HEK293 (cell line): ENCODE measurements around the gene SLC16A4.
A peak's percentile ranks its signal among the peaks of the same experiment; 100 is the strongest.

Experiments
- CTCF ChIA-PET: fragments of 350-600 bp; formaldehyde crosslinking; extraction: SDS; loops from one replicate; lab custom pipeline; 2021; ENCODE audit warnings: antibody characterized with exemption; lab: Yijun Ruan, JAX
- POLR2A ChIA-PET: fragments of 300-600 bp; formaldehyde crosslinking; extraction: SDS; loops from one replicate; lab custom pipeline; 2020; ENCODE audit warnings: antibody characterized with exemption, inconsistent platforms; lab: Yijun Ruan, JAX
- H3K27ac ChIP-seq: fragments of 200-500 bp; sonication (Bioruptor generic); 2 replicates; pipeline ENCODE4 v1.5.1; 2014; ENCODE audit warnings: low read depth, low read length, control low read depth, inconsistent platforms; ENCODE audit errors: extremely low read depth
- H3K36me3 ChIP-seq, 2 experiments: fragments of 200-500 bp in 1 of 2; sonication (Bioruptor generic) in 1 of 2; 1 replicate in 1 of 2; 2 replicates in 1 of 2; pipeline ENCODE4 v1.5.1; 2014 to 2017; ENCODE audit warnings: inconsistent platforms in 2 of 2, low read length in 2 of 2; ENCODE audit not compliant: control insufficient read depth in 2 of 2, insufficient read depth in 1 of 2
- H3K4me1 ChIP-seq: fragments of 200-500 bp; sonication (Bioruptor generic); 2 replicates; pipeline ENCODE4 v1.5.1; 2014; ENCODE audit warnings: mild to moderate bottlenecking, low read length, inconsistent platforms; ENCODE audit not compliant: control insufficient read depth, insufficient read depth
- H3K4me3 ChIP-seq: 2 replicates; pipeline ENCODE4 v1.5.1; 2011; ENCODE audit warnings: low read depth, mild to moderate bottlenecking, control low read depth, low read length, moderate library complexity
- H3K9me3 ChIP-seq: fragments of 200-500 bp; sonication (Bioruptor generic); 2 replicates; pipeline ENCODE4 v1.5.1; 2014; ENCODE audit warnings: low read depth, low read length, inconsistent platforms; ENCODE audit not compliant: control insufficient read depth, insufficient read depth
- EGR2 ChIP-seq: fragments of 450-650 bp; formaldehyde crosslinking; IDR thresholded peaks from 2 replicates; pipeline ENCODE4 v1.5.1; 2016; ENCODE audit warnings: low read depth, missing biosample characterization, missing genetic modification characterization
- GLI4 ChIP-seq: fragments of 450-650 bp; formaldehyde crosslinking; IDR thresholded peaks from 2 replicates; pipeline ENCODE4 v1.5.1; 2016; ENCODE audit warnings: missing biosample characterization, missing genetic modification characterization
- OSR2 ChIP-seq: fragments of 450-650 bp; formaldehyde crosslinking; IDR thresholded peaks from 2 replicates; pipeline ENCODE4 v1.5.1; 2016; ENCODE audit warnings: missing biosample characterization, missing genetic modification characterization
- PRDM1 ChIP-seq: fragments of 450-650 bp; formaldehyde crosslinking; IDR thresholded peaks from 2 replicates; pipeline ENCODE4; 2016; ENCODE audit warnings: missing biosample characterization, missing genetic modification characterization
- SCRT1 ChIP-seq: fragments of 450-650 bp; formaldehyde crosslinking; IDR thresholded peaks from 2 replicates; pipeline ENCODE4 v1.5.1; 2016; ENCODE audit warnings: missing biosample characterization, missing genetic modification characterization, borderline replicate concordance
- SCRT2 ChIP-seq: fragments of 450-650 bp; formaldehyde crosslinking; IDR thresholded peaks from 2 replicates; pipeline ENCODE4 v1.5.1; 2016; ENCODE audit warnings: missing biosample characterization, missing genetic modification characterization
- SP7 ChIP-seq: fragments of 450-650 bp; formaldehyde crosslinking; IDR thresholded peaks from 2 replicates; pipeline ENCODE4 v1.5.1; 2016; ENCODE audit warnings: missing biosample characterization, missing genetic modification characterization
- ZBTB1 ChIP-seq: fragments of 450-650 bp; formaldehyde crosslinking; IDR thresholded peaks from 2 replicates; pipeline ENCODE4 v1.5.1; 2016; ENCODE audit warnings: missing biosample characterization, missing genetic modification characterization
- ZBTB21 ChIP-seq: fragments of 450-650 bp; formaldehyde crosslinking; IDR thresholded peaks from 2 replicates; pipeline ENCODE4 v1.5.1; 2017; ENCODE audit warnings: missing biosample characterization, missing genetic modification characterization
- ZBTB6 ChIP-seq: fragments of 450-650 bp; formaldehyde crosslinking; IDR thresholded peaks from 2 replicates; pipeline ENCODE4 v1.5.1; 2017; ENCODE audit warnings: missing biosample characterization, missing genetic modification characterization
- ZEB2 ChIP-seq: fragments of 450-650 bp; formaldehyde crosslinking; IDR thresholded peaks from 2 replicates; pipeline ENCODE4 v1.5.1; 2016; ENCODE audit warnings: missing biosample characterization, missing genetic modification characterization
- ZNF114 ChIP-seq: fragments of 450-650 bp; formaldehyde crosslinking; IDR thresholded peaks from 2 replicates; pipeline ENCODE4 v1.5.0; 2017; ENCODE audit warnings: missing biosample characterization, missing genetic modification characterization
- ZNF202 ChIP-seq: fragments of 450-650 bp; formaldehyde crosslinking; IDR thresholded peaks from 2 replicates; pipeline ENCODE4 v1.5.1; 2016; ENCODE audit warnings: missing biosample characterization, missing genetic modification characterization, borderline replicate concordance
- ZNF266 ChIP-seq: fragments of 450-650 bp; formaldehyde crosslinking; IDR thresholded peaks from 2 replicates; pipeline ENCODE4 v1.5.1; 2016; ENCODE audit warnings: missing biosample characterization, missing genetic modification characterization, low read depth
- ZNF274 ChIP-seq, 2 experiments: fragments of 200-500 bp in 1 of 2; fragments of 450-650 bp in 1 of 2; sonication (Bioruptor generic) in 1 of 2; formaldehyde crosslinking in 1 of 2; IDR thresholded peaks; 2 replicates each; pipeline versions ENCODE4 v1.5.1 to v1.6.1; 2014 to 2016; ENCODE audit warnings: borderline replicate concordance in 1 of 2, inconsistent platforms in 1 of 2, low read length in 1 of 2, missing biosample characterization in 1 of 2, missing genetic modification characterization in 1 of 2
- ZNF302 ChIP-seq: fragments of 450-650 bp; formaldehyde crosslinking; IDR thresholded peaks from 2 replicates; pipeline ENCODE4 v1.5.1; 2016; ENCODE audit warnings: missing biosample characterization, missing genetic modification characterization, low read depth
- ZNF311 ChIP-seq: fragments of 450-650 bp; formaldehyde crosslinking; IDR thresholded peaks from 2 replicates; pipeline ENCODE4 v1.5.1; 2017; ENCODE audit warnings: missing biosample characterization, missing genetic modification characterization, borderline replicate concordance
- ZNF324 ChIP-seq: fragments of 450-650 bp; formaldehyde crosslinking; IDR thresholded peaks from 2 replicates; pipeline ENCODE4 v1.5.1; 2016; ENCODE audit warnings: missing biosample characterization, missing genetic modification characterization
- ZNF341 ChIP-seq: fragments of 450-650 bp; formaldehyde crosslinking; IDR thresholded peaks from 2 replicates; pipeline ENCODE4; 2016; ENCODE audit warnings: low read depth, missing biosample characterization, missing genetic modification characterization
- ZNF391 ChIP-seq: fragments of 450-650 bp; formaldehyde crosslinking; IDR thresholded peaks from 2 replicates; pipeline ENCODE4 v1.5.1; 2016; ENCODE audit warnings: low read depth, missing biosample characterization, missing genetic modification characterization, borderline replicate concordance
- ZNF398 ChIP-seq: fragments of 450-650 bp; formaldehyde crosslinking; IDR thresholded peaks from 2 replicates; pipeline ENCODE4 v1.5.1; 2017; ENCODE audit warnings: missing biosample characterization, missing genetic modification characterization
- ZNF530 ChIP-seq: fragments of 450-650 bp; formaldehyde crosslinking; IDR thresholded peaks from 2 replicates; pipeline ENCODE4 v1.5.1; 2016; ENCODE audit warnings: low read depth, missing biosample characterization, missing genetic modification characterization
- ZNF548 ChIP-seq: fragments of 450-650 bp; formaldehyde crosslinking; IDR thresholded peaks from 2 replicates; pipeline ENCODE4 v1.5.1; 2016; ENCODE audit warnings: missing biosample characterization, missing genetic modification characterization
- ZNF561 ChIP-seq: fragments of 450-650 bp; IDR thresholded peaks from 2 replicates; pipeline ENCODE4 v1.5.1; 2018; ENCODE audit warnings: missing biosample characterization, missing genetic modification characterization, borderline replicate concordance
- ZNF580 ChIP-seq: fragments of 450-650 bp; formaldehyde crosslinking; IDR thresholded peaks from 2 replicates; pipeline ENCODE4 v1.5.1; 2016; ENCODE audit warnings: missing biosample characterization, missing genetic modification characterization
- ZNF600 ChIP-seq: fragments of 450-650 bp; formaldehyde crosslinking; IDR thresholded peaks from 2 replicates; pipeline ENCODE4 v1.5.1; 2016; ENCODE audit warnings: missing biosample characterization, missing genetic modification characterization
- ZNF629 ChIP-seq: fragments of 450-650 bp; formaldehyde crosslinking; IDR thresholded peaks from 2 replicates; pipeline ENCODE4 v1.5.1; 2017; ENCODE audit warnings: missing biosample characterization, missing genetic modification characterization
- ZNF837 ChIP-seq: fragments of 450-650 bp; formaldehyde crosslinking; IDR thresholded peaks from 2 replicates; pipeline ENCODE4 v1.5.1; 2016; ENCODE audit warnings: missing biosample characterization, missing genetic modification characterization
- ZNF843 ChIP-seq: fragments of 450-650 bp; formaldehyde crosslinking; IDR thresholded peaks from 2 replicates; pipeline ENCODE4 v1.5.1; 2016; ENCODE audit warnings: missing biosample characterization, missing genetic modification characterization
- ZSCAN30 ChIP-seq: fragments of 450-650 bp; IDR thresholded peaks from 2 replicates; pipeline ENCODE4 v1.5.1; 2018; ENCODE audit warnings: missing biosample characterization, mild to moderate bottlenecking, missing genetic modification characterization, moderate library complexity
- TF ChIP-seq, protein P1 (sequence below): fragments of 450-650 bp; formaldehyde crosslinking; IDR thresholded peaks from 2 replicates; pipeline ENCODE4 v1.5.1; 2016; ENCODE audit warnings: missing biosample characterization, missing genetic modification characterization
- TF ChIP-seq, protein P2 (sequence below): fragments of 450-650 bp; formaldehyde crosslinking; IDR thresholded peaks from 2 replicates; pipeline ENCODE4 v1.5.1; 2016; ENCODE audit warnings: missing biosample characterization, missing genetic modification characterization

SLC16A4 gene

GRCh38 chr1:110347182-110347893, 43.5 kb downstream of the SLC16A4 start:
- POLR2A ChIA-PET, result interaction anchor here (4.1 kb wide), 1 partner anchor 8 kb away, joined by 30 read pairs; the partner anchor contains the start of gene RBM15
- peaks cover 17 to 64% of the 10 kb centered on the region in 2 experiments for H3K36me3 ChIP-seq
- H3K4me1 ChIP-seq, result peaks cover 25% of the 10 kb centered on the region
- no peak overlapping the region for H3K4me3 ChIP-seq
- no peaks in the 10 kb centered on the region for H3K9me3 ChIP-seq
- CTCF ChIA-PET, result interaction anchor here (1.0 to 1.7 kb wide), 2 partner anchors 9 to 139 kb away, joined by 4 to 7 read pairs; no protein-coding TSS in a partner anchor
- H3K27ac ChIP-seq, result peak overlapping the region; percentile 13; the same call in 1 of the 2 replicates
- no peak for TF ChIP-seq ZEB2
- no peak for TF ChIP-seq SP7 (tag by site-specific recombination)
- TF ChIP-seq, protein P1, sequence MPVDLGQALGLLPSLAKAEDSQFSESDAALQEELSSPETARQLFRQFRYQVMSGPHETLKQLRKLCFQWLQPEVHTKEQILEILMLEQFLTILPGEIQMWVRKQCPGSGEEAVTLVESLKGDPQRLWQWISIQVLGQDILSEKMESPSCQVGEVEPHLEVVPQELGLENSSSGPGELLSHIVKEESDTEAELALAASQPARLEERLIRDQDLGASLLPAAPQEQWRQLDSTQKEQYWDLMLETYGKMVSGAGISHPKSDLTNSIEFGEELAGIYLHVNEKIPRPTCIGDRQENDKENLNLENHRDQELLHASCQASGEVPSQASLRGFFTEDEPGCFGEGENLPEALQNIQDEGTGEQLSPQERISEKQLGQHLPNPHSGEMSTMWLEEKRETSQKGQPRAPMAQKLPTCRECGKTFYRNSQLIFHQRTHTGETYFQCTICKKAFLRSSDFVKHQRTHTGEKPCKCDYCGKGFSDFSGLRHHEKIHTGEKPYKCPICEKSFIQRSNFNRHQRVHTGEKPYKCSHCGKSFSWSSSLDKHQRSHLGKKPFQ (tag by site-specific recombination), result no peak
- no peak for TF ChIP-seq OSR2 (tag by site-specific recombination)
- TF ChIP-seq ZNF629 (tag by site-specific recombination), result no peak
- no peak for TF ChIP-seq GLI4 (tag by site-specific recombination)
- no peak for TF ChIP-seq ZBTB21
- no peak for TF ChIP-seq ZNF843
- TF ChIP-seq ZBTB1 (tag by site-specific recombination), result no peak
- no peak for TF ChIP-seq ZBTB6
- no peak for TF ChIP-seq ZSCAN30 (tag by site-specific recombination)
- no peak for TF ChIP-seq ZNF302 (tag by site-specific recombination)
- TF ChIP-seq PRDM1, result no peak
- no peak for TF ChIP-seq ZNF202 (tag by site-specific recombination)
- no peak for TF ChIP-seq ZNF274 (IDR thresholded peaks at IDR 0.05; ENCODE audit: low read length)
- TF ChIP-seq ZNF274 (tag by site-specific recombination; IDR thresholded peaks at IDR 0.05; ENCODE audit: borderline replicate concordance), result no peak
- TF ChIP-seq ZNF398, result no peak
- no peak for TF ChIP-seq ZNF324 (tag by site-specific recombination)
- no peak for TF ChIP-seq ZNF837 (tag by site-specific recombination)
- no peak for TF ChIP-seq ZNF391 (tag by site-specific recombination)
- peak; percentile 8; the same call in 1 of the 2 replicates for TF ChIP-seq ZNF600
- no peak for TF ChIP-seq ZNF266 (tag by site-specific recombination)
- TF ChIP-seq ZNF530 (tag by site-specific recombination), result no peak
- 0 out of 2 replicates have a peak, but pooled peaks have one; percentile 12 for TF ChIP-seq ZNF561
- TF ChIP-seq SCRT2, result peak; percentile 98
- TF ChIP-seq ZNF311 (tag by site-specific recombination), result no peak
- TF ChIP-seq ZNF341 (tag by site-specific recombination), result peak; percentile 38
- no peak for TF ChIP-seq ZNF114 (tag by site-specific recombination)
- no peak for TF ChIP-seq EGR2 (tag by site-specific recombination)
- TF ChIP-seq, protein P2, sequence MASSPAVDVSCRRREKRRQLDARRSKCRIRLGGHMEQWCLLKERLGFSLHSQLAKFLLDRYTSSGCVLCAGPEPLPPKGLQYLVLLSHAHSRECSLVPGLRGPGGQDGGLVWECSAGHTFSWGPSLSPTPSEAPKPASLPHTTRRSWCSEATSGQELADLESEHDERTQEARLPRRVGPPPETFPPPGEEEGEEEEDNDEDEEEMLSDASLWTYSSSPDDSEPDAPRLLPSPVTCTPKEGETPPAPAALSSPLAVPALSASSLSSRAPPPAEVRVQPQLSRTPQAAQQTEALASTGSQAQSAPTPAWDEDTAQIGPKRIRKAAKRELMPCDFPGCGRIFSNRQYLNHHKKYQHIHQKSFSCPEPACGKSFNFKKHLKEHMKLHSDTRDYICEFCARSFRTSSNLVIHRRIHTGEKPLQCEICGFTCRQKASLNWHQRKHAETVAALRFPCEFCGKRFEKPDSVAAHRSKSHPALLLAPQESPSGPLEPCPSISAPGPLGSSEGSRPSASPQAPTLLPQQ (tag by site-specific recombination), result no peak
- TF ChIP-seq SCRT1, result peak; percentile 96
- TF ChIP-seq ZNF580 (tag by site-specific recombination), result no peak
- no peak for TF ChIP-seq ZNF548 (tag by site-specific recombination)
